ENCODE results near the gene FGD3.
"Not testable (repeated sequence)": the region's sequence is repeated elsewhere in the genome, so short reads cannot be mapped to it uniquely, and the experiment has no call there.

The FGD3 gene

DNA sequence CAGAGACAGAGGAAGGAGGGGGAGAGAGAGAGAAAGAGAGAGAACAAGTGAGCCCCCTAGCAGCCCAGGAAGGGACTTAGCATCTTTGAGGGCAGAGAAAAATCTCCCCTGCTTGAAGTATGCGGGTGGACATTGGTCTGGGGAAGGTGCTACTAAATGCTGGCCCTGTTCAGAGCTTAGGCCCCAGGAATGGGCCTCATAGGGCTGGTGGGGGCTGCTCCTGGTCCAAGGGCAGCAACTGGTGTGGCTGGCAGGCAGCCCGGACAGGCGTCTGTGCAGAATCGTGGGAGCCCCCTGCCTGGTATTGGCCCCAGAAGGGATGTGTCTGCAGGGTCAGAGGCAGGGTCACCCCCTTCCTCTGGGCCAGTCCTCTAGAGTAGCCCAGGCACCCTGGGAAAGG is 63.4 kb downstream of the FGD3 start:
- no peak for DNase-seq

DNA sequence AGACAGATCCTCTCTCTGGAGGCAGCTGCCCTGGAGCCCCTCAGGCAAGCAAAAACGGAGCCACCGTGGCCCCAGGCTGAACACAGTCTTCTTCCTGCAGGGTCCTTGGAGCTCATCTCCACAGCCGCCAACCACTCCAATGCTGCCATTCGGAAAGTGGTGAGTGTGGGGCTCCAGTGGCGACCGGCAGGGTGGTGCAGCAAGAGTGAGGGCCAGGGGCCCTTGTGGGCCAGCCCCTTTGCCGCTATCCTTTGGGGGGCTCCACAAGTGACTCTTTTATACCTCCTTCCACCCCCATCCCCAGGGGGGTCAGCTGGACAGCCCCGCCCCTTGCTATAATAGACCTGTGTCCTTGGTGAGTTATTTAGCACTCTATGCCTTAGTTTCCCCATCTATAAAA is 63.8 kb downstream of the FGD3 start:
- DNase-seq, result no peak

DNA sequence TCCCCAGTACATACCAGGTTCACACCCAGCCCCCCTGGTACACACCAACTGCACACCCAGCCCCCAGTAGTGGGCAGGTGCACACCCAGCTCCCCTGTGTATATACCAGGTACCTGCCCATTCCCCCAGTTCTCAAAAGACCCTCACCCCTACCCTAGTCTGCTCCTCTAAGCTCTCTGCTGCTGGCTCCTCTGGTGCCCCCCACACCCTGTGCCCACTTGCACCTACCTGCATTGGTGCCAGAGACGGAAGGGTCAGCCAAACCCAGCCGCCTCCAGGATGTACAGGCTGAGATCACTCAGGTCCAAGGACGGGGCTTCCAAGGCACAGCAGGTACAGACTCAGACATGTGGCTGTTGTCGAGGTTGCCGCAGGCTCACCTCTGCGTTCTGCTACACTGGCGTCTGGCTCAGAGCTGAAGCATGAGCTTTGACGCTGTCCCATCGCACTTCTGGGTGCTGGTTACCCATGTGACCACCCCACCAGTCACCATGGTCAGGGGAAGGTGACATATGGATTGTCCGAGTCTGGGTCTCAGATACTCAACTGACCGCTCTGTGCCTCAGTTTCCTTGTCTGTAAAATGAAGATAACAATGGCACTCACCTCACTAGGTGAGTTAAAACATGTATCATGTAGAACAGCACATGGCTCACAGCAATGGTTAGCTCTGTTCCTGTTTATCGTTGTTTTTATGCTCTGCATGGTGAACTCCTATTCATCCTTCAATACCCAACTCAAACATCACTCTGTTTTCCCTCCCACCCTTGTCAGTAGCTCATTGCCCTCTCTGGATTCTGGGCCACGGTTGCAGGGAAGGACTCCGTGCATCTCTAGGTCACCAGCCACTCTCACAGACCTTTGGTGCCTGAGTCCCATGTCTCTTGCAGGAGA is 65.9 kb downstream of the FGD3 start:
- DNase-seq, result no peak

DNA sequence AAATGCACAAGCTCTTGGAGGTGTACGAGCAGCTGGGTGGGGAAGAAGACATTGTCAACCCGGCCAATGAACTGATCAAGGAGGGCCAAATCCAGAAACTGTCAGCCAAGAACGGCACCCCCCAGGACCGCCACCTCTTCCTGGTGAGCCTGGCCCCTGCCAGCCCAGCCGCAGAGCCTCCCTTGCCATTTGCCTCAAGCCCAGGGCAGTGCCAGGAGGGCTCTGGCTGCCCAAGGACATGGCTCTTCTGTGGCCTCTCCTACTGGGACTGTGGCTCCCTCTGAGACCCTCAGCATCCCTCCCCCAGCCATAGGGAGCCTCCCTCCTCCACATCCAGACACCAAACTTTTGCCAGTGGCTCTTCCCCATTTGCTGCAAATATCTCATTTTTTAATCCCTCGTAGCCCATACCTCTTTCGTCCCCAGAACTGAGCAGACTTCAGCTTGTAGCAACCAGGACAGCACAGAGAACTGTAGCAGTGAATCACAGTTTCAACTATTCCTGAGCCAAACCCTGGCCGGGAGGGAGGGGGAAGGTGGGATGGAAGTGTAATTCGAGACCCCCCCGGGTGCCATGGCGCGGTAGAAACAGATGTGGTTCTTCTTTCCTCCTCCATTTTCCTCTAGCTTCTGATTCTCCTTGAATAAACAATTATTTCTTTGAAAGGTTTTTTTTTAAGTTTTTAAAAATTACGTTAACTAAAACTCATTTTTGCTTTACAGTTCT is 66.7 kb downstream of the FGD3 start:
- no peak for DNase-seq

DNA sequence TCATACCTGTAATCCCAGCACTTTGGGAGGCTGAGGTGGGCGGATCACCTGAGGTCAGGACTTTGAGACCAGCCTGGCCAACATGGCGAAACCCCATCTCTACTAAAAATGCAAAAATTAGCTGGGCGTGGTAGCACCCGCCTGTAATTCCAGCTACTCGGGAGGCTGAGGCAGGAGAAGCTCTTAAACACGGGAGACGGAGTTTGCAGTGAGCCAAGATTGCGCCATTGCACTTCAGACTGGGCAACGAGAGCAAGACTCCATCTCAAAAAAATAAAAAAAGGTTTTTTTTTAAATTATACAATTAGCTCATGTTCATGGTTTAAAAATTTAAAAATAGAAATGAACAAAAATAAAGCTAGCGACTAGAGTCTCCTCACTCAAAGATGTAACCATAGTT is 67.9 kb downstream of the FGD3 start:
- not testable (repeated sequence) for DNase-seq

DNA sequence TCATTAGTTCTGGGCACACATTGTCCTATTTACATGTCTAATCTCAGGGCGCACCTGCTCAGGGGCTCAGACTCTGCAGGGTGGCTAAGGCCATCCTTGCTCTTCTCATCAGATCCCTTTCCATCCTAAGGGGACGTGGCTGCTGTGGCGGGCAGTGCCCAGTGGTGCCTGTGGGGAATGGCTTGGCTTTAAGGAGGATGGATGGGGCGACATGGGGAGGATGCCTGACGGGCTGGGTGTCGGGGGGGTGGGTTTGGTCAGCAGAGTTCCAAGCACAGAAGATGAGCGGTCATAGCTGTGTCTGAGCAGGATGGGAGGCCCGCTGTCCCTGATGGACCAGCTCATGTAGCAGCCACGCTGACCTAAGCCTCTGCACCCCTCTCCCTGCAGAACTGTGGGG is 70.3 kb downstream of the FGD3 start:
- DNase-seq, result no peak

DNA sequence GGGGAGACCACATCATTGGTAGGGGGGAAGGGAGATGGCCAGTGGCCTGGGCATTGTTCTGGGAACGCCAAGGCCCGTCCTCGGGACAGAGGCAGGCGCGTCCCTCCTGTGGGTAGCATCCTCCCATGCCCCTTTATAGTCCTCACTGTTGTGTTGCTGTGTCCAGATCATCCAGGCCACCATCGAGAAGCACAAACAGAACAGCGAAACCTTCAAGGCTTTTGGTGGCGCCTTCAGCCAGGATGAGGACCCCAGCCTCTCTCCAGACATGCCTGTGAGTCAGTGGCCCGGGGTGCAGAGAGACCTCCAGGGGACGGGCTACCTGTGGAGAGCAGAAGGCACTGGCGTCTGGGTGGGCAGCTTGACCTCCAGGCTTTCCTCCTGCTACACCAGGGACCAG is 72.8 kb downstream of the FGD3 start:
- DNase-seq, result no peak

DNA sequence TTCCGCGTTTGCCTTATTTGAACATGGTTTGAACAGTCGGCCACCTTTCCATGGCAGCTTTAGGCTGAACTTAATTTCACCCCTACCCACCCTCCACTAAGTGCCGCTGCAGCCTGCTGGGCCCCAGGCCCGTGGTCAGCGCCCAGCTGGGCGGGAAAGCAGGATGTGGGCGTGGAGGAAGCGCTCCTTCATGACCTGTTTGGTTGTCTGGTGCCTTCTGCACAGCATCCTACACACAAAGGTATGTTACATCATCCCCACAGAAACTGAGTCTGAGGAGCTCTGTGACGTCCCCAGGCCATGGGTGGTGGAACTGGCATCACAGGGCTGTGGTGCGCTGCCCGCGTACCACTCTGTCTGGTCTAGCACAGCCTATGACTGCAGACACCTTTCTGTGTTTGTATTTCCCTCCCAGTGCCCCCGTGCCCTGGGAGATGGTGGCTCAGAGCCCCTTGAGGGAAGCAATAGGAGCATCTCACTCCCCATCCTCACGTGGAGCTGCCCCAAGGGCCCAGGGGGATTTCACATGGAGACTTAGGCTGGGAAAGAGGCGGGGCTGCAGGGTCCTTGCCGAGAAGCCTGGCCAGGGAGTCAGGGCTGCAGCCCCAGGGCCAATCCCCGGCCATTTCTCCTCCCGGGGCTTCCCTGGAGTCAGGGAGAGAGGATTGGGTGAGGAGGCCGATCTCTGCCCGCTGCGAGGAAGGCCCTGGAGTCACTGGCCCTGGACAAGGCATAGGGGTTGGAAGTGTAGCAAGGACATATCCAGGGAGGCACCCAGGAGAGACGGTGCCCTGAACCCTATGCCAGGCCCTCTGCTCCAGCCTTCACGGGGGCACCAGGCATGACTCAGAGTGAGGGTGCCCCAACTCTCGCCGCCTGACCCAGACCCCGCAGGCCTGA is 73.7 kb downstream of the FGD3 start:
- DNase-seq, result no peak

DNA sequence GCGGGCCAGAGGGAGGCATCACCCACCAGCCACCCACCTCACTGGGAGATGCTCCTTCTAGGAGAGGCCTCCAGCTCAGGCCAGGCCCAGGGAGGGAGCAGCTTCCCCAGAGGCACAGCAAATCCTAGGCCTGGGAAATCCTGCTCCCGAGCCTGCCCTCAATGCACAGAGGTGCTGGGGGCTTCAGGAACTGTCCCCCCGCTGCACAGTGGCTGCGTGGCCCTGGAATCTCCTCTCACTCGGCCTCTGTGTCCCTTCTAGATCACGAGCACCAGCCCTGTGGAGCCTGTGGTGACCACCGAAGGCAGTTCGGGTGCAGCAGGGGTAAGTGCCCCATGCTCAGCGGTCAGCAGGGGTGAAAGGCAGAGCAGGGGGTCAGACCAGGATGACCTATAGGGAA is 74.7 kb downstream of the FGD3 start:
- DNase-seq, result no peak

DNA sequence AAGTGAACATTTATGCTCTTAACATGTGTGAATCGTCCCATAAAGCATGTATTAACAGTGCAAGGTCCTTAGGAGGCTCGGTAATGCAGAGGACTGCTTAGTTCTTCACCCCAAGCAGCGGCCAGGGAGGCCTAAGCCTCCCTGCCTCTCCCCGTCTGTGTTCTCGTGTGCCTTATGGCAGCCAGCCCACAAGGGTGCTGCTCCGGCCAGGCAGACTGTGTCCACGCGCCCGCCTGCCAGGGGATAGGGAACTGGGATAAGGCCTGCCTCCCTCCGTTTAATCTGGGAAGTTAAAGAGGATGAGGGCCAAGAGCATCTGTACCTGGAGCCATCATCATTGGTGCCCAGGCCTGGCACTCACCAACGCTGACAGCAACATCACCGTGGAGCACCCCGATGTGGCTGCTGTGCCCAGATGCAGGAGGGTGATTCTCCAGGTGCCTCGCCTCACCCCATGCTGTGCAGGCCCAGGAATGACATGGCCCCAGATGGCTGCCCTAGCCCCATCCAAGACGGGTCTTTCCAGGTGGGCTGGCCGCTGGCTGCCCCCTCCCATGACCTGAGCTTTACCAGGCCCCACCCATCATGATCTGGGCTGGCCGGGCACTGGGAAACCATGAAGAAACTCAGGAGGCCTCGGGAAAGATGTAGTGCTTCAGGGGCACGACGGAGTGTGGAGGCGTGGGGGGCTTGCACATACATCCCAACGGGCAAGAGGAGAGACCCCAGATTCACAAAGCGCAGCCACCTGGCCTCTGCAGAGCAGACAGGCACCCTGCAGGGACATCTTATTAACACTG is 75.6 kb downstream of the FGD3 start:
- no peak for DNase-seq

DNA sequence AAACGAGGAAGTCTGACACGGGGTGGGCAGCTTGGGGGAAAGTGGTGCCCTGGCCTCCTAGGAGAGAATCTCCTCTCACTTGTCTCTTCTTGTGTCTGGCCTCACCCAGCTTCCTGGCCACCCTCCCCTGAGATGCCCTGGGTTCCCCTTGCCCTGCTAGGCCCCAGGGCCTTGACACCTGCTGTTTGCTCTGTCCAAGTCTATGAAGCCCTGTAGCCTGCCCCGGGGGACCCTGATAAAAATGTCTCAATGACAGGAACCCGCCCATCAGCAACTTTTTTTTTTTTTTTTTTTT is 76.1 kb downstream of the FGD3 start:
- no peak for DNase-seq

DNA sequence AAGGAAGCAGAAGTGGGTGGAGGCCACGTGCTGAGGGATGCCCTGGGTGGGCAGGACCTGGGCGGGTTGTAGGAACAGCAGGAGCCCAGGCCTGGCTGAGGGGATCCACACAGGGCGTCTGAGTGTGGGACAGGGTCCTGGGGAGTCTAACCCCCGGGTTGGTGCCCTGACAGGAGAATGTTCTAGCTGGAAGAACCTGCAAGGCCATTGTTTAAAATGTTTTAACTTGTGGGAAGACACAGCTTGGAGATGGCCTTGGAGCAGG is 77.3 kb downstream of the FGD3 start:
- no peak for DNase-seq

DNA sequence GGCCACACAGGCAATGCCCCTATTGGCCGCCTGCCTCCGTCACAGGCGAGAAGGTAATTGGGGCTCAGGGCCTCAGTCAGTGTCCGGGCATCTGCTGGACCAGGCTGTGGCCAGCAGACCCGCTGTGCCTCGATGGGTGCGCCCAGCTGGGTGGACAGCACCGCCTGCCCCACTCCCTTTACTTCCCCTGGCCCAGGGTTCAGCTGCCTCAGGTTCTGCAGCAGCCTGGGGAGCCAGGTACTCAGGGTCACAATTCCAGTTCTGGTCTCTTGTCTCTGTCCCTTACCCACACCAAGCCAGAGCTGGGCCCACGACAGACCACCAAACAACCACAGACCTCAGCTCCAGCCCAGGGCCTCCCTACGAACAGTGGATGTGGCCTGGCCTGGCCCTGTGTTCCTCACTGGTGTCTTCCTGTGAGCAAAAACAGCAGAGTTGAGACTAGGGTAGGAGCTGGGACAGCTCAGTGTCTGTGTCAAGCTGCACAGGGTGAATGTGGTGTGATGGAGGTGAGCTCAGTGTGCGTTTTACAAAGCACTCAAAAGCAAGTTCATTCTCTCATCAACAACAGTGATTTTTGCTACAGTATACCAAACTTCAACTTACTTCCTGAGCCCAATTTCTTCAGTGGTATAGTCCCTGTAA is 77.8 kb downstream of the FGD3 start:
- DNase-seq, result no peak

DNA sequence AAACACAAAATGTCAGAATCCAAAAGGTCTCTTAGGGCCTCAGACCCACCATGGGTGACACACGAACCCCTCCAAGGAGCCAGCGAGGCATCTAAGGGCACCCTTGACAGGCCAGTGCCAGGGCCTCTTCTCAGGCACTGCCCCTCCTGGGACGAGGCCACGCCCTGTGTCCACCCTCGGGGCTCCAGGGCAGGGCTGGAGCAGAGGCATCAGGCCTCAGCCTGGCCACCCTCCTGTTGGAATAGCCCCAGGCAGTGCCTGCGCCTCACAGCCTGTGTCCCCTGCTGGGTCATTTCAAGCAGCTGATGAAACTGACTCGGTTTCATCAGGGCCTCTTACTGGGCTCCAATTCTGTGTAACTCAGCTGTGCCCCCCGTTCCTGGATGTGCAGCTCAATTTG is 78.4 kb downstream of the FGD3 start:
- no peak for DNase-seq

DNA sequence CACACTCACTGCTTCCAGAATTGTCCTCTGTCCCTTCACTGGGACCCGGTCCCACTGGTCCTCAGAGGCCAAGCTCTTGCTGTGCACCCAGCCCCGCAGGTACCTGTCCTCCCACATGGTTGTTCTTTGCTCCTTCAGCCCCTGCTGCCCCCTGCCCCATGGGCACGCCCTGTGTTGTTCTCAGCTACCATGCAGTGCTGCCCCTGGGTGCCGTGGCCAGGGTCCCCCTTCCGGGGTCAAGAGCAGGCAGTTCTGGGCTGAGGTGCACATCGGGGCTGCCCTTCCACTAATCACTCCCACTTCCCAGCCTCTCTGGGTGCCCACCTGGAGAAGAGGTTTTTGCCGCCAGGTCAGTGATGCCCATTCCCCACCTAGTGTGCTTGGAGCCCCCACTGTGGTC is 79.3 kb downstream of the FGD3 start:
- DNase-seq, result no peak

DNA sequence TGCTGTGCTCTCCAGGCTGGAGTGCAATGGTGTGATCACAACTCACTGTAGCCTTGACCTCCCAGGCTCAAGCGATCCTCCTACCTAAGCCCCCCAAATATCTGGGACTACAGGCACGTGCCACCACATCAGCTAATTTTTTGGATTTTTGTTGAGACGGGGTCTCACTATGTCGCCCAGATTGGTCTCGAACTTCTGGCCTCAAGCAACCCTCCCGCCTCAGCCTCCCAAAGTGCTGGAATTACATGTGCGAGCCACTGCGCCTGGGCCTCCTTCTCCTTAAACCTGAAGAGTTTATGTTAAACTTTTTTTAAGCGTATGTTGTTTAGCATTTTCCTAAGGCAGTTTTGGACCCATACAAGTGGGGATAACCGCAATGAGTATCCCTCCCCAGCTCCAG is 80.4 kb downstream of the FGD3 start:
- DNase-seq, result no peak

DNA sequence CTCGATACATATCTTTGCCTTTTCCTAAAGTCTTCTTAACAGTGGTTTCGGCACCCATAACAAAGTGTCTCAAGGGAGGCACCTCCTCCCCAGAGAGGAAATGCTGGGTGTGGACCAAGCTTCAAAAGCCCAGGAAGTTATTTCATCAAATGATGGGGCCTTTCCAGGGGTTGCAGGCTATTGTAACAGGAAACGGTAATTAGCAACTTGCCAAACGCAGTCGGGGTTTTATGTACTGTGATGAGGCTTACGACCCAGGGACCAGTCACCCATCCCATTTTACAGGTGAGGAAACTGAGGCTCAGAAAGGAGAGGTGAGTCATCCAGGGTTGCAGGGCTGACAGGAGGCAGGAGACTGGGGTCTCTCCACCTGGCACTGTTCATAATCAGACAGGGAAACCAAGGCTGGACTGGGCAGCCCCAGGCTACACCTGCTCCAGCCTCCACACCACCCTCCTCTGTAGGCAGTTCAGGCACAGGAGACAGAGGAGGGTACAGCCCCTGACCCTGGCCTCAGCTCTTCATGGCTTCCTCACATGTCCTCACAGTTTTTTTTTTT is 81.2 kb downstream of the FGD3 start:
- DNase-seq, result no peak

DNA sequence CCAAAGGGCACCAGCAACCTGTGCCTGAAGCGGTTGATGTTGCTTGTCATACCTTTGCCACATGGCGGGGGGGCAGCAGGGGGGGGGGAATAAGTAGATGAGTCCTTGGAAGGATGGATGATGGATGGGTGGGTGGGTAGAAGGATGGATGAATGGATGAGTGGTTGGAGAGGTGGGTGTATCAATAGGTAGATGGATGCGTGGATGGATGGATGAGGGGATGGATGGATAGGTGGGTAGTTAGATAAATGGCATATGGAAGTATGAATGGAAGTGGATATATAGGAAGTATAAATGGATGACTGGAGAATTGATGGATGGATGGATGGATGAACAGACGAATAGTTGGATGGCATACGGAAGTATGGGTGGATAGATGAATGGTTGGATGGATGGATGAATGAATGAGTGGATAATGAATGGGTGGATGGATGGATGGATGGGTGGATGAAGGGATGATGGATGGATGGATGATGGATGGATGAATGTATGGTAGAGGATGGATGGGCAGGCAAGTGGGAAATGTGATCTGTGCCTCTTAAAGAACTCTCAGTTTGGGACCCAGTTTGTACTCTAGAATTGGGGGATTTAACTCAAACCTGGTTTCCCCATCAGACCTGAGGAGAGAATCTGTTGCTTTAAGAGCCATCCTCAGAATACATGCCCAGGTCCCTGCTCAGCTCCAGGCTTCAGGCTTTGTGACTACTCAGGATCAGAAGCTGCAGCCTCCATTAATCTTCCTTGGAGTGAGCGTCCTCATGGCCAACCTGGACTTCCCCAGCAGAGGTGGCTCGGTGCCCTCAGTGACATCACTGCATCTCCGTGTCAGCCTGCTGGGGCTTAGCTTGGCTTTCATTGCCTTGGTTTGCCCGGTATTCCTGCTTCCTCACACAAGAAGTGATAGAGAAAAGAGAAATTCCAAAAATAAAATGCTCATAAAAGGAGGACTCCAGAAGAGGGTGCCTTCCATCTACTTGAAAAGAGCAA is 83.6 kb downstream of the FGD3 start:
- DNase-seq, result no peak

DNA sequence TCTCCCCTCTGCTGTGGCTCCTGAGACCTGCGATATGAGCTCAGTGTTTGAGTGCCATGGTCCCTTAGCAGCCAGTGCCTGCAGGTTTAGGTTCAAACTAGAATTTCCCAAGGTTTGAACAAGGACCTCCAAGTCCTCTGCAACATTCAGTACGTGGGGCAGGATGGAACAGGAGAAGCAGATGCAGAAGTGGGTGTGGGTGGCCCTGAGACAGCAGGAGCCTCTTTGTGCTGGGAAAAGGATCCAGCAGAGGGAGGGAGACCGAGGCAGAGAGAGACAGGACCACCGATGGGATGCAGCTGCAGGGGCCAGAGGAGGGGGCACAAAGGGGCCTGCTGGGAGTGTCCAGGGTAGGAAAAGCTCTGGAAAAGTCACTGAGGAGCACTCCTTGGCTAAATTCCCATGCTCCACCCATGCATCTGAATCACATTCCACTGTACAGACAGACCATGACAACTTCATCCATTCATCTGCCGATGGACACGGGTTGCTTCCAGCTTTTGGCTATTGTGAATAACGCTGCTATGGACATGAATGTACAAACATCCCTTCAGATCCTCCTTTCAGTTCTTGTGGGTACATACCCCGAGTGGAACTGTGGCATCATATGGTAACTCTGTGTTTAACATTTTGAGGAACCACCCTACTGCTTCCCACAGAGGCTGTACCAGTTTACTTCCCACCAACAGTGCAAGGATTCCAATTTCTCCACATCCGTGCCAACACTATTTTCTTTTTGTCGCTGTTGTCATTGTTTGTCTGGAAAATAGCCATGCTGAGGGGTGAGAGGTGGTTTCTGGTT is 84.5 kb downstream of the FGD3 start:
- no peak for DNase-seq

DNA sequence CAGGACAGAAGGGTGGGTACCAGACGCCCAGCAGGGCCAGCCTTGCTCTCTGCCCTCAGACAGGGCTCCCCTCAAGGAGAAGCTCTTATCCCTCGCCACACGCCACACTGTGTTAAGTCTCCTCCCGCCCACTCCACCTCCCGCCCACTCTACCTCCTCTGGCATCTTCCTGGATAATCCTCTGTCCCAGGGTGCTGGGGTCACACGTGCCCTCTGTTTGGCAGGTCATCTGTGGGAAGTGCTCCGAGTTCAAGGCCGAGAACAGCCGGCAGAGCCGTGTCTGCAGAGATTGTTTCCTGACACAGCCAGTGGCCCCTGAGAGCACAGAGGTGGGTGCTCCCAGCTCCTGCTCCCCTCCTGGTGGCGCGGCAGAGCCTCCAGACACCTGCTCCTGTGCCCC is 85.2 kb downstream of the FGD3 start:
- no peak for DNase-seq
